Spinal cord (tissue), 10 donors: ENCODE measurements around the gene BRICD5. TPM values are rescaled to one million over a fixed set of nuclear protein-coding genes. Genes with fewer than 3 reads are reported as not detected.
"Not testable (repeated sequence)": the region's sequence is repeated elsewhere in the genome, so short reads cannot be mapped to it uniquely, and the experiment has no call there.

Source experiments
- DNase-seq, 6 donors: peaks; one replicate each; pipeline versions ENCODE4 v3.0.0 to v3.0.0-alpha.2; 2013 to 2015; ENCODE audit warnings: low spot score in 6 of 6, low read depth in 4 of 6
- H3K27ac ChIP-seq: one replicate; pipeline ENCODE4 v1.5.1; 2013; ENCODE audit warnings: low read depth, low read length, control low read depth
- H3K27me3 ChIP-seq: one replicate; pipeline ENCODE4 v1.6.1; 2013; ENCODE audit warnings: low read length; ENCODE audit not compliant: control insufficient read depth, insufficient read depth
- H3K36me3 ChIP-seq: one replicate; pipeline ENCODE4 v1.6.1; 2013; ENCODE audit warnings: low read length; ENCODE audit not compliant: control insufficient read depth, insufficient read depth
- H3K4me1 ChIP-seq: one replicate; pipeline ENCODE4 v1.6.1; 2013; ENCODE audit warnings: low read length; ENCODE audit not compliant: control insufficient read depth, insufficient read depth
- H3K4me3 ChIP-seq: one replicate; pipeline ENCODE4 v1.5.1; 2013; ENCODE audit warnings: low read depth, low read length, control low read depth
- H3K9me3 ChIP-seq: one replicate; pipeline ENCODE4 v1.6.1; 2013; ENCODE audit warnings: low read length; ENCODE audit not compliant: control insufficient read depth, insufficient read depth
- WGBS: methylation state at CpG from one replicate; pipeline ENCODE4 v1.1.5; 2013; ENCODE audit warnings: missing lambda C conversion rate; ENCODE audit not compliant: insufficient coverage; 5-methylcytosine and 5-hydroxymethylcytosine counted together
- long read RNA-seq, 4 donors: transcript quantifications; one replicate each; lab custom pipeline, GENCODE V29; 2026
- polyA plus RNA-seq, 2 donors: library from polyadenylated mRNA; unstranded; fragments of 120-200 nt; gene quantifications; one replicate each; pipeline ENCODE4 v1.2.1, GENCODE V29; 2013; ENCODE audit not compliant: insufficient read length in 2 of 2
- total RNA-seq, 2 donors: library from RNA; depleted of rRNA in 1 of 2; stranded (reverse); fragments of 120-200 nt in 1 of 2; fragments of >200 nt in 1 of 2; gene quantifications; one replicate each; pipeline versions ENCODE4 v1.2.3 to v1.2.4, GENCODE V29; 2013 to 2014
- donor health status: healthy.

BRICD5 gene
- 10 to 100 TPM in 1 of 2 donors, 1 to 10 TPM in 1; 5.2 to 13.3 TPM for total RNA-seq
- polyA plus RNA-seq, result 10 to 100 TPM; 21.7 to 30.5 TPM
- long read RNA-seq, donor 1, partial matches to known transcripts, result 0 of 5 reads
- long read RNA-seq, donor 1, other reads (novel, unspliced or antisense), result 0 of 5 reads
- long read RNA-seq, donor 2, result 0 reads
- long read RNA-seq, donor 3, partial matches to known transcripts, result 0 of 1 reads
- long read RNA-seq, donor 3, other reads (novel, unspliced or antisense), result 0 of 1 reads
- long read RNA-seq, donor 4, partial matches to known transcripts, result 0 of 4 reads
- long read RNA-seq, donor 4, other reads (novel, unspliced or antisense), result 0 of 4 reads

- no peak for DNase-seq
- Histone ChIP-seq H3K4me3 (no peak within 1 kb of the TSS), H3K4me1 (peaks cover 56% of the 10 kb centered on the region), H3K27ac (no peak within 1 kb of the TSS), H3K27me3 (no peaks in the 10 kb centered on the region), H3K36me3 (peaks cover 73% of the 10 kb centered on the region), H3K9me3 (no peaks in the 10 kb centered on the region)
- 68% methylated on average over 22 of the region's 24 CpGs for WGBS
These were observed at the start of gene BRICD5 for GRCh38 chr16:2210386-2211365. Gene BRICD5, minus strand, starts transcription at chr16:2210863. Its CDS starts 30 bp downstream, at chr16:2210833.

GRCh38 chr16:2260250-2260649 is 49.6 kb upstream of the BRICD5 start:
- Histone ChIP-seq H3K4me3 (no peak overlapping the region), H3K9me3 (no peaks in the 10 kb centered on the region), H3K27me3 (no peaks in the 10 kb centered on the region), H3K36me3 (peaks cover 77% of the 10 kb centered on the region), H3K27ac (no peak overlapping the region), H3K4me1 (no peaks in the 10 kb centered on the region)
- no peak for DNase-seq
- WGBS, result no CpG with 5 or more reads among the region's 8 CpGs

GRCh38 chr16:2258530-2258929 is 47.9 kb upstream of the BRICD5 start:
- H3K4me1 ChIP-seq, H3K9me3 ChIP-seq, DNase-seq, H3K4me3 ChIP-seq, H3K27ac ChIP-seq, H3K27me3 ChIP-seq: not testable (repeated sequence)
- 95% methylated on average over 6 of the region's 7 CpGs for WGBS
- peaks cover 87% of the 10 kb centered on the region for H3K36me3 ChIP-seq

- no peak for DNase-seq
These were observed 47.1 kb upstream of the BRICD5 start for GRCh38 chr16:2257726-2258125.

GRCh38 chr16:2256531-2257140 is 46.0 kb upstream of the BRICD5 start:
- Histone ChIP-seq H3K4me3 (no peak overlapping the region), H3K9me3 (no peaks in the 10 kb centered on the region), H3K27ac (no peak overlapping the region), H3K36me3 (peaks cover 86% of the 10 kb centered on the region), H3K27me3 (no peaks in the 10 kb centered on the region), H3K4me1 (peaks cover 8% of the 10 kb centered on the region)
- DNase-seq, result no peak
- 96% methylated on average over 7 of the region's 12 CpGs for WGBS

More at GRCh38 chr16:2257726-2258125, 47.1 kb upstream of the BRICD5 start:
- Histone ChIP-seq H3K4me3 (no peak overlapping the region), H3K9me3 (no peaks in the 10 kb centered on the region), H3K4me1 (no peaks in the 10 kb centered on the region), H3K27ac (no peak overlapping the region), H3K36me3 (peaks cover 87% of the 10 kb centered on the region), H3K27me3 (no peaks in the 10 kb centered on the region)
- WGBS, result 96% methylated on average over 4 of the region's 6 CpGs

GRCh38 chr16:2253293-2253692 is 42.6 kb upstream of the BRICD5 start:
- DNase-seq, result no peak
- H3K27me3 ChIP-seq, result no peaks in the 10 kb centered on the region
- H3K4me1 ChIP-seq, result peaks cover 22% of the 10 kb centered on the region
- H3K9me3 ChIP-seq, result no peaks in the 10 kb centered on the region
- WGBS, result 81% methylated on average over 7 of the region's 11 CpGs
- no peak overlapping the region for H3K4me3 ChIP-seq
- no peak overlapping the region for H3K27ac ChIP-seq
- H3K36me3 ChIP-seq, result peaks cover 72% of the 10 kb centered on the region

GRCh38 chr16:2252806-2253148 is 42.1 kb upstream of the BRICD5 start:
- Histone ChIP-seq H3K4me1 (peaks cover 22% of the 10 kb centered on the region), H3K9me3 (no peaks in the 10 kb centered on the region), H3K27ac (no peak overlapping the region), H3K36me3 (peaks cover 69% of the 10 kb centered on the region), H3K4me3 (no peak overlapping the region), H3K27me3 (no peaks in the 10 kb centered on the region)
- 81% methylated on average over 4 of the region's 7 CpGs for WGBS
- DNase-seq, result no peak

- peaks cover 66% of the 10 kb centered on the region for H3K36me3 ChIP-seq
- 1% methylated on average over 87 of the region's 88 CpGs for WGBS
- peak within 1 kb of the TSS; percentile 86 for H3K27ac ChIP-seq
- peak; percentile 71 to 96 (median 83) for DNase-seq
- H3K4me1 ChIP-seq, result peaks cover 22% of the 10 kb centered on the region
- no peaks in the 10 kb centered on the region for H3K27me3 ChIP-seq
- no peaks in the 10 kb centered on the region for H3K9me3 ChIP-seq
- peak within 1 kb of the TSS; percentile 59 for H3K4me3 ChIP-seq
These were observed 40.8 kb upstream of the BRICD5 start, which contains the start of gene ECI1 for GRCh38 chr16:2251296-2252111. Gene ECI1, minus strand, starts transcription at chr16:2251587. Its CDS starts 21 bp downstream, at chr16:2251566.
